Neuronal stem cell (in vitro differentiated cells): Measurements from ENCODE around the gene SLIT3.

Experiments
- DNase-seq: peaks from one replicate; pipeline ENCODE4 v3.0.0-alpha.2; 2013; ENCODE audit warnings: low spot score
- H2AFZ ChIP-seq: one replicate; pipeline ENCODE4 v1.6.1; 2013; ENCODE audit warnings: mild to moderate bottlenecking, low read length, inconsistent platforms
- H2AK5ac ChIP-seq: 2 replicates; pipeline ENCODE4 v1.6.1; 2013; ENCODE audit warnings: low read depth, mild to moderate bottlenecking, inconsistent platforms, low read length, moderate library complexity, mixed read lengths
- H2BK120ac ChIP-seq: 2 replicates; pipeline ENCODE4 v1.6.1; 2013; ENCODE audit warnings: low read depth, mild to moderate bottlenecking, inconsistent platforms, low read length, moderate library complexity, mixed read lengths
- H2BK12ac ChIP-seq: one replicate; pipeline ENCODE4 v1.6.1; 2013; ENCODE audit warnings: low read length, inconsistent platforms
- H2BK15ac ChIP-seq: 2 replicates; pipeline ENCODE4 v1.6.1; 2013; ENCODE audit warnings: mild to moderate bottlenecking, low read length, inconsistent platforms, mixed read lengths
- H2BK5ac ChIP-seq: one replicate; pipeline ENCODE4 v1.6.1; 2013; ENCODE audit warnings: inconsistent platforms, mild to moderate bottlenecking, low read length, moderate library complexity
- H3K14ac ChIP-seq: one replicate; pipeline ENCODE4 v1.6.1; 2013; ENCODE audit warnings: low read length, inconsistent platforms
- H3K18ac ChIP-seq: 2 replicates; pipeline ENCODE4 v1.6.1; 2013; ENCODE audit warnings: low read length, inconsistent platforms
- H3K23ac ChIP-seq: 2 replicates; pipeline ENCODE4 v1.6.1; 2013; ENCODE audit warnings: low read depth, mild to moderate bottlenecking, mixed read lengths, low read length, inconsistent platforms; ENCODE audit not compliant: poor library complexity
- H3K27ac ChIP-seq: replicated peaks from 3 replicates; pipeline ENCODE4 v1.5.1; 2013; ENCODE audit warnings: low read length, inconsistent platforms
- H3K27me3 ChIP-seq, 3 experiments: 2 replicates each; pipeline ENCODE4 v1.6.1; 2013; ENCODE audit warnings: low read length in 3 of 3, mild to moderate bottlenecking in 2 of 3, inconsistent platforms in 1 of 3, low read depth in 1 of 3, mixed read lengths in 1 of 3, moderate library complexity in 1 of 3; ENCODE audit not compliant: control insufficient read depth in 3 of 3, insufficient read depth in 3 of 3
- H3K36me3 ChIP-seq, 2 donors: replicated peaks in 1 of 2; 2 replicates each; pipeline ENCODE4 v1.6.1; 2013; ENCODE audit warnings: low read length in 2 of 2; ENCODE audit not compliant: control insufficient read depth in 2 of 2, insufficient read depth in 2 of 2
- H3K4ac ChIP-seq: 2 replicates; pipeline ENCODE4 v1.6.1; 2013; ENCODE audit warnings: inconsistent platforms, mild to moderate bottlenecking, low read length, moderate library complexity
- H3K4me1 ChIP-seq, 2 donors: 1 replicate in 1 of 2; 2 replicates in 1 of 2; pipeline ENCODE4 v1.6.1; 2013; ENCODE audit warnings: low read length in 2 of 2, low read depth in 1 of 2; ENCODE audit not compliant: control insufficient read depth in 2 of 2, insufficient read depth in 1 of 2
- H3K4me2 ChIP-seq: one replicate; pipeline ENCODE4 v1.6.1; 2013; ENCODE audit warnings: mild to moderate bottlenecking, low read length, inconsistent platforms; ENCODE audit not compliant: insufficient read depth, poor library complexity, severe bottlenecking
- H3K4me3 ChIP-seq, 2 donors: 2 replicates each; pipeline ENCODE4 v1.5.1; 2013; ENCODE audit warnings: low read length in 2 of 2, mild to moderate bottlenecking in 2 of 2, inconsistent platforms in 1 of 2, moderate library complexity in 1 of 2
- H3K79me1 ChIP-seq: one replicate; pipeline ENCODE4 v1.6.1; 2013; ENCODE audit warnings: low read depth, mild to moderate bottlenecking, inconsistent platforms, low read length, moderate library complexity
- H3K9ac ChIP-seq: one replicate; pipeline ENCODE4 v1.6.1; 2013; ENCODE audit warnings: mild to moderate bottlenecking, low read depth, low read length, inconsistent platforms; ENCODE audit not compliant: poor library complexity
- H3K9me3 ChIP-seq, 2 donors: replicated peaks in 1 of 2; 2 replicates each; pipeline versions ENCODE3 to v1.6.1; 2013; ENCODE audit warnings: low read length in 2 of 2, mild to moderate bottlenecking in 2 of 2, inconsistent platforms in 1 of 2, low read depth in 1 of 2, mixed read lengths in 1 of 2, moderate library complexity in 1 of 2; ENCODE audit not compliant: control insufficient read depth in 2 of 2, insufficient read depth in 1 of 2
- H4K8ac ChIP-seq: one replicate; pipeline ENCODE4 v1.6.1; 2013; ENCODE audit warnings: low read depth, mild to moderate bottlenecking, inconsistent platforms, low read length, moderate library complexity
- H4K91ac ChIP-seq: one replicate; pipeline ENCODE4 v1.6.1; 2013; ENCODE audit warnings: low read length, low read depth, mild to moderate bottlenecking, inconsistent platforms; ENCODE audit not compliant: poor library complexity
- WGBS, 2 donors: extraction: QIAGEN DNeasy Blood & Tissue Kit; methylation state at CpG; one replicate each; pipeline ENCODE4 v1.1.7; 2013; ENCODE audit warnings: missing lambda C conversion rate in 2 of 2, mixed read lengths in 1 of 2; ENCODE audit not compliant: insufficient read length in 2 of 2, insufficient replicate concordance in 1 of 2; ENCODE audit errors: extremely low coverage in 2 of 2; 5-methylcytosine and 5-hydroxymethylcytosine counted together

Gene SLIT3

GRCh38 chr5:168826246-168826725 is 474.7 kb downstream of the SLIT3 start:
- DNase-seq: no peak

GRCh38 chr5:168822745-168823281 is 478.1 kb downstream of the SLIT3 start:
- H2AK5ac ChIP-seq: no peak overlapping the region
- H3K27ac ChIP-seq: no peak overlapping the region
- WGBS, 2 donors: no CpG with 5 or more reads among the region's 10 CpGs

More at GRCh38 chr5:168826246-168826725, 474.7 kb downstream of the SLIT3 start:
- H3K4me2 ChIP-seq: no peak overlapping the region
- H3K23ac ChIP-seq: no peak overlapping the region
- peaks cover 0 to 3% (median 0%) of the 10 kb centered on the region in 3 experiments for H3K27me3 ChIP-seq
- no peak overlapping the region for H4K8ac ChIP-seq
- H3K14ac ChIP-seq: no peak overlapping the region
- no peak overlapping the region for H3K18ac ChIP-seq
- H2BK120ac ChIP-seq: no peak overlapping the region
- no peak overlapping the region for H2AK5ac ChIP-seq
- H3K36me3 ChIP-seq: no peaks in the 10 kb centered on the region
- no peak overlapping the region for H3K9ac ChIP-seq
- no CpG with 5 or more reads among the region's 7 CpGs for WGBS, 2 donors
- no peak overlapping the region for H3K27ac ChIP-seq
- peaks cover 0 to 2% of the 10 kb centered on the region in 2 donors for H3K4me1 ChIP-seq
- H2BK12ac ChIP-seq: no peak overlapping the region
- H2AFZ ChIP-seq: no peak overlapping the region
- H2BK15ac ChIP-seq: no peak overlapping the region
- H2BK5ac ChIP-seq: no peak overlapping the region
- H3K79me1 ChIP-seq: no peaks in the 10 kb centered on the region
- no peaks in the 10 kb centered on the region for H3K9me3 ChIP-seq
- H3K4ac ChIP-seq: no peak overlapping the region
- H4K91ac ChIP-seq: no peak overlapping the region
- H3K4me3 ChIP-seq: no peak overlapping the region

GRCh38 chr5:168822248-168822744 is 478.6 kb downstream of the SLIT3 start:
- WGBS, 2 donors: no CpG with 5 or more reads among the region's 4 CpGs
- DNase-seq: no peak
- no peak overlapping the region for H3K4ac ChIP-seq
- no peaks in the 10 kb centered on the region for H3K27me3 ChIP-seq
- H3K79me1 ChIP-seq: no peaks in the 10 kb centered on the region
- H3K27ac ChIP-seq: no peak overlapping the region
- no peak overlapping the region for H4K91ac ChIP-seq
- no peak overlapping the region for H3K4me3 ChIP-seq
- no peak overlapping the region for H2BK12ac ChIP-seq
- H3K23ac ChIP-seq: no peak overlapping the region
- no peak overlapping the region for H2BK15ac ChIP-seq
- H3K4me1 ChIP-seq: peaks cover 16 to 20% of the 10 kb centered on the region in 2 donors
- no peak overlapping the region for H2BK120ac ChIP-seq
- no peak overlapping the region for H2AFZ ChIP-seq
- no peaks in the 10 kb centered on the region for H3K9me3 ChIP-seq
- no peak overlapping the region for H3K4me2 ChIP-seq
- no peak overlapping the region for H4K8ac ChIP-seq
- no peak overlapping the region for H2BK5ac ChIP-seq
- no peaks in the 10 kb centered on the region for H3K36me3 ChIP-seq
- no peak overlapping the region for H3K14ac ChIP-seq
- no peak overlapping the region for H2AK5ac ChIP-seq
- H3K9ac ChIP-seq: no peak overlapping the region
- H3K18ac ChIP-seq: no peak overlapping the region

More at GRCh38 chr5:168822745-168823281, 478.1 kb downstream of the SLIT3 start:
- Histone ChIP-seq H3K79me1 (no peaks in the 10 kb centered on the region), H3K27me3 (no peaks in the 10 kb centered on the region), H3K4ac (no peak overlapping the region), H3K9ac (no peak overlapping the region), H3K9me3 (no peaks in the 10 kb centered on the region), H4K8ac (no peak overlapping the region), H3K4me3 (no peak overlapping the region), H3K4me2 (no peak overlapping the region), H3K36me3 (no peaks in the 10 kb centered on the region), H3K23ac (no peak overlapping the region), H2BK5ac (no peak overlapping the region), H4K91ac (no peak overlapping the region), H2BK15ac (no peak overlapping the region), H3K14ac (no peak overlapping the region), H2BK120ac (no peak overlapping the region), H2AFZ (no peak overlapping the region), H3K18ac (peak overlapping the region; percentile 15), H3K4me1 (peaks cover 18% of the 10 kb centered on the region in 2 donors), H2BK12ac (no peak overlapping the region)
- DNase-seq: no peak

- Histone ChIP-seq H3K4me2 (no peak overlapping the region), H2BK5ac (no peak overlapping the region), H2AK5ac (no peak overlapping the region), H3K27ac (no peak overlapping the region), H2BK12ac (no peak overlapping the region), H3K36me3 (no peaks in the 10 kb centered on the region), H3K27me3 (no peaks in the 10 kb centered on the region), H2BK15ac (no peak overlapping the region), H3K79me1 (no peaks in the 10 kb centered on the region), H4K91ac (no peak overlapping the region), H3K9ac (no peak overlapping the region), H3K18ac (no peak overlapping the region), H2AFZ (no peak overlapping the region), H3K23ac (no peak overlapping the region), H3K4ac (no peak overlapping the region), H3K9me3 (no peaks in the 10 kb centered on the region), H3K4me3 (no peak overlapping the region), H3K14ac (no peak overlapping the region), H4K8ac (no peak overlapping the region), H2BK120ac (no peak overlapping the region), H3K4me1 (peaks cover 16 to 20% of the 10 kb centered on the region in 2 donors)
- no peak for DNase-seq
- WGBS, 2 donors: no CpG with 5 or more reads among the region's 5 CpGs
Measured at GRCh38 chr5:168820874-168821273, 480.1 kb downstream of the SLIT3 start.
